LoVo (cell line): ENCODE data around the gene PSMB9.
"Not testable (repeated sequence)": the region's sequence is repeated elsewhere in the genome, so short reads cannot be mapped to it uniquely, and the experiment has no call there.

Source experiments
- DNase-seq: peaks from one replicate; pipeline ENCODE4 v3.0.0-alpha.2; 2016; ENCODE audit warnings: low spot score

PSMB9 gene

DNA sequence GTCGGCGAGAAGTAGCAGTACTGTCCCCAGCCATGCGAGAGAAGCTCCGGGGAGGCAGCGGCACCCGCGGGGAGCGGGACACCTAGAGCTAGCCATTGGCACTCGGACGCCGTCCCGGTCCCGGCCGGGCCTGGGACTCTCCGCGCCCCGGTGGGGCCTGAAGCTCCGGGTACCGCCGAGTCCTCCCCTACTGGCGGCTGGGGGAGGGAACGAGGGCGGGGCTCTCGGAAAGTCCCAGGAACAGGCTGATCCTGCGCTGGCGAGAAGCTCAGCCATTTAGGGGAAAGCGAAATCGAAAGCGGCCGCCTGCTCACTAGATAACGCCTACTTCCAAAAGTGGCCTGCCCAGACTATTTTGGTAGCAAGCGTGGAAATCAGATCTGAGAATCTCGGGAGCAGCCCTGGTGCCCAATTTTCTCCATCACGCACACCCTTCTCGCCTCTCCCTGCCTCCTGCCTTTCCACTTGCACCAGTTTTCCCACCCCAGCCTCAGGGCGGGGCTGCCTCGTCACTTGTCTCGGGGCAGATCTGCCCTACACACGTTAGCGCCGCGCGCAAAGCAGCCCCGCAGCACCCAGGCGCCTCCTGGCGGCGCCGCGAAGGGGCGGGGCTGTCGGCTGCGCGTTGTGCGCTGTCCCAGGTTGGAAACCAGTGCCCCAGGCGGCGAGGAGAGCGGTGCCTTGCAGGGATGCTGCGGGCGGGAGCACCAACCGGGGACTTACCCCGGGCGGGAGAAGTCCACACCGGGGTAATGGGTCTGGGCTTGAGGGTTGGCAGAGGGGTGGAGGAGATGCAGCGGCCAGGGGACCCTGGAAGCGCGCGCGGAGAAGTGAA, at the start of gene PSMB9, which contains the start of gene TAP1:
PSMB9 (plus strand) TSS at position 652 of the 835 bp plus-strand sequence; CDS start at position 690, 38 bp downstream.
TAP1 (minus strand) TSS at position 164 of the 835 bp plus-strand sequence; CDS start at position 96, 68 bp downstream.
- DNase-seq: peak; percentile 93

DNA sequence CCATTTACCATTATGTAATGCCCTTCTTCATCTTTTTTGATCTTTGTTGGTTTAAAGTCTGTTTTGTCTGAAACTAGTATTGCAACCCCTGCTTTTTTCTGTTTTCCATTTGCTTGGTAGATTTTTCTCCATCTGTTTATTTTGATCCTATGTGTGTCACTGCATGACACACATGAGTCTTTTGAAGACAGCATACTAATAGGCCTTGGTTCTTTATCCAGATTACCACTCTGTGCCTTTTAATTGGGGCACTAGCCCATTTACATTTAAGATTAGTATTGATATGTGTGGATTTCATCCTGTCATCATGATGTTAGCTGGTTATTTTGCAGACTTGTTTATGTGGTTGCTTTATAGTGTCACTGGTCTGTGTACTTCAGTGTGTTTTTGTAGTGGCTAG, 48.6 kb upstream of the PSMB9 start:
- DNase-seq: not testable (repeated sequence)

- no peak for DNase-seq
Observed at GRCh38 chr6:32807020-32807580, 46.9 kb upstream of the PSMB9 start.

GRCh38 chr6:32809171-32809570, 44.8 kb upstream of the PSMB9 start:
- DNase-seq: no peak

- DNase-seq: no peak
Observed at GRCh38 chr6:32814145-32814544, 39.8 kb upstream of the PSMB9 start.

- no peak for DNase-seq
Observed at GRCh38 chr6:32815115-32815514, 38.9 kb upstream of the PSMB9 start.

GRCh38 chr6:32815996-32816395, 38.0 kb upstream of the PSMB9 start:
- no peak for DNase-seq

DNA sequence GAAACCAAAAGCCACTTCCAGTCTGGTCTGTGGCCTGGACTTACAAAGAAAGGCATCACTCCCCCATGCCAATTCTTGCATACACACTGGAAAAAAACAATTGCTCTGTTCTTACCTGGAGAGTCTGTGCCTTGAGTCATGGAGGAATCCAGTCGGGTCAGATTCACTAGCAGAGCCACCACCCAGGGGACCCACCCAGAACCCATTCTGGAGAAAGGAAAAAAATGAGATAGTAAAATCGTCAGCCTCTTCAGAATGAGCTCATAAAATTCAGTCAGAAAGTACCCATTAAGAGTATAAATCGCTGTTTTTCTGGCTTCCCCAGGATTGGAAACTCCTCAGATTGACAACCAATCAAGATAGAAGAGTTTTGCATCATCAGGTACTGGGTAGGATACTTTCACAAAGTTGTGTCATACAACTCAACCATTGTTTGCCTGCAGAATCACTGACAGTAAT, 37.2 kb upstream of the PSMB9 start, which contains the start of gene HLA-DOB:
HLA-DOB (minus strand) TSS at position 257 of the 459 bp plus-strand sequence; CDS start at position 206, 51 bp downstream.
- DNase-seq: peak; percentile 5

GRCh38 chr6:32818867-32819266, 35.1 kb upstream of the PSMB9 start:
- no peak for DNase-seq

GRCh38 chr6:32819729-32820128, 34.3 kb upstream of the PSMB9 start:
- peak; percentile 34 for DNase-seq

GRCh38 chr6:32825966-32826365, 28.0 kb upstream of the PSMB9 start:
- DNase-seq: peak; percentile 16

DNA sequence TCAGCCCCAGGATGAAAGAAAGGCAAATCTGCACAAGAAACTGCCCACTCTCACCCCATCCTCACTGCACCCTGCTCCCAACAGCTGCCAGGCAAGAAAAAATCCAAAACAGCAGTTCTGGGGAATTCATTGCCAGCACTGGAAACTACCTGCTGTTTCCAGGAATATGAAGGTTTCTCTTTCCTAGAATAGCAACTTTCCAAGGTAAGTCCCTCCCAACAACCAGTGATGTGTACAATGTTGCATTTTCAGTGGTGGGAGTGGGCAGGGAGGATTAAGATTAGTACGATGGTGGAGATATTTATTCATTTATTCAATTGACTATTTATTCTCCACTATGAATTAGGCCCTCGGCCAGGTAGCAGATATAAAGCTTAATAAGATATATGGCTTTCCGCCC, 27.0 kb upstream of the PSMB9 start:
- no peak for DNase-seq

- DNase-seq: no peak
Observed at GRCh38 chr6:32829495-32829894, 24.5 kb upstream of the PSMB9 start.

DNA sequence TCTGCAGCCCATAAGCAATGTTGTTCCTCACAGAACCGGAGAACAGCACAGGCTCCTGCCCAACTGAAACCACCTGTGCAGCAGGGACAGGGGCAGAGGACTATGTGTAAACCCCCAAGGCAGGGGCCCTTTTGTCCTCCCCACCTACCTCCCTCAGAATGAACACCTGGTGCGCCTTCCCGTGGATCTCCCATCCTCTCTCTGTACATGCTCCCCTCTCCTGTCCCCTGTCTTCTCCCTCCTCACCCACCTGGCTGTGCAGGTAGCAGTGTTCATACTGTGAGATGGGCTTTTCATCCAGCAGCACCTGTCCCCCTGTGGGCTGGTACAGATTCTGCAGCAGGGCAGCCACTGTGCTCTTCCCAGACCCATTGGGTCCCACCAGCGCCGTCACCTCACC, 24.0 kb upstream of the PSMB9 start:
- DNase-seq: no peak

DNA sequence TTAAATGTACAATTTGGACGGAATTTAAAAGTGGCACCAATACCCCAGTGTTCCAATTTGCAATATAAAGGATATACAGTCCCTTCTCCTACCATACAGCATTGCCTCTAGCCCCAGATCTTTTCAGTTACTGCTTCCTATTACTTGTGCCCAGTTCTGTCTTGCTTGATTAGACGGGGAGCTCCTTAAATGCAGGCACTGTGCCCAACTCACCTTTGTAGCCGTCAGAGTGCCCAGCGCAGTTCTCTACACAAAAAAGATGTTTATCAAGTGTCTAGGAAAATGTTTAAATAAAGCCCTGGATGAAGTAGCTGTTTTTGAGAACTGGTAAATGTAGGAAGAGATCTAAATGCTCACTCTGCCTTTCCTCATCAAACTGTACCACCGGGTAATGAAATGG, 23.1 kb upstream of the PSMB9 start:
- DNase-seq: no peak

GRCh38 chr6:32832535-32832934, 21.5 kb upstream of the PSMB9 start:
- DNase-seq: no peak

- no peak for DNase-seq
Observed at GRCh38 chr6:32833664-32834063, 20.3 kb upstream of the PSMB9 start.

GRCh38 chr6:32835167-32835893, 18.7 kb upstream of the PSMB9 start:
- DNase-seq: no peak

GRCh38 chr6:32836873-32837272, 17.1 kb upstream of the PSMB9 start:
- no peak for DNase-seq

DNA sequence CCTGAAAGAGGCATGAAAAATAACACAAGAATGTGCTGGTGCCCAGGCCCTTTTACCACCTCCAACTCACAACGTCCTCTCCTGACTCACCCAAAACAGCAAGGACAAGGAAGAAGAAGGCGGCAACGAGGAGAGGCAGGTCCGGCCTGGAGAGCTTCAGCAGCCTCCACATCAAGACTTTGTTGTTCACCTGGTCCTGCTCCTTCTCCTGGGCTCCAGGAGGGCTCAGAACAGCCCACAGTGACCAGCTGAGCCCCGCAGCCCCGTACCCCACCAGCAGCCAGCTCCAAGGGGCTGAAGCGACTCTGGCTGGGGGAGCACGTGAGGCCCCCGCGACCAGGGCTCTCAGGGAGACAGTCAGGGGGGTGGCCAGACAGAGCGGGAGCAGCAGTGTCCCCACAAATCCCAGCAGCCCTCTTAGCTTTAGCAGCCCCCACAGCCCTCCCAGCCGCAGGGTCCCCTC, 16.3 kb upstream of the PSMB9 start:
- peak; percentile 29 for DNase-seq

DNA sequence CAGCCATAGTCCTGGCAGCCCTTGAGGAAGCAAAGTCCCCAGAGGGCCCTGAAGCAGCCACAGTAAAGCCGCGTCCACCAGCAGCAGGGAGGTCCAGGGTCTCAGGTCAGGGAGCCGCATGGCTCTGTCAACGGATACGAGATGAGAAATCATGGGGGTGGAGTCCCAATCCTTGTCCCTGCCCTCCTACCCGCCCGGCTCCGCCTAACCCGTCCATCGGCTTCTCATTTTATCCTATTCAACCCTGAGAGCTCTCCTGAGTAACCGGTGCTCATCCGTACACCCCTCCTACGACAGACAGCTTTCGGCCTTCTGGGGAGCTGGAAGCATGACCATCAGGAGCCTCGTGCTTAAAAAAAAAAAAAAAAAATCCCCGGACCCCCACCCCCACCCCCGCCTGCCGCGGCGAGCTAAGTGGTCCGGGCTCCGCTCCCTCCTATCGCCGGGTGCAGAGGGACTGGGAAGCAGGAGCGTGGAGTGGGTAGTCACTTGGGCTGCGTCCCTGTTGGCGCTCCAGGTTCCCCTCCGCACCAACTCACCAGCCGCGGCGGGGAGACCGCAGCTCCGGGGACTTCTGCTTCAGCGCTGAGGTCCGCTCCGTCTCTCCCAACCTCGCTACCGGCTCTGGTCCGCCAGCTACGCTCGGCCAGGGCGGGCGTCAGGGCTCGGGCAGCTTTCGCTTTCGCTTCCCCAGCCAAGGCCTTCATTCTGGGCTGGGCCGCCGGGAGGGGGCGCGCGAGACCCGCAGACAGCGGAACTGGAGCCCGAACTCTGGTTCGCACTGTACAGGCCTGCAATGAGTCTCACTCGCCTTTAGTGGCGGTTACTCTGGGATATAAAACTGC, 15.7 kb upstream of the PSMB9 start, which contains the start of gene TAP2:
TAP2 (minus strand) TSS at position 626 of the 845 bp plus-strand sequence; CDS start at position 120, 506 bp downstream.
- peak; percentile 91 for DNase-seq
